ENCODE results near the gene CSGALNACT2.

DNA sequence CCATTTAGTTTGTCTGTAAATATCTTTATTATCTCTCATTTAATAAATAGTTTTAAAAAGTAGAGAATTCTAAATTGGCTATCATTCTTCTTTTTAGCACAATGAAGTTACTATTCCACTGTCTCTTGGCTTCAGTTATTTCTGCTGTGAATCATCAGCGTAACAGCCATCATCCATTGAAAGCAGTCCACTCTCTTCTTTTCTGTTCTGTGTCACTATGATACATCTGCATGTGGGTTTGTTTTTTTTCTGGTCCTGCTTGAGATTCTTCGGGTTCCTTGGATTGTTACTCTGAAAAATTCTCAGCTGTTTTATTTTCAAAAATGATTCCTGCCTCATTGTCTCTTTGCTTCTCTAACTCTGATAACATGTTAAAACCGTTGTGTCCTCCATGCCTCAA lies 52.5 kb downstream of the CSGALNACT2 start:
- TF ChIP-seq, protein P1, sequence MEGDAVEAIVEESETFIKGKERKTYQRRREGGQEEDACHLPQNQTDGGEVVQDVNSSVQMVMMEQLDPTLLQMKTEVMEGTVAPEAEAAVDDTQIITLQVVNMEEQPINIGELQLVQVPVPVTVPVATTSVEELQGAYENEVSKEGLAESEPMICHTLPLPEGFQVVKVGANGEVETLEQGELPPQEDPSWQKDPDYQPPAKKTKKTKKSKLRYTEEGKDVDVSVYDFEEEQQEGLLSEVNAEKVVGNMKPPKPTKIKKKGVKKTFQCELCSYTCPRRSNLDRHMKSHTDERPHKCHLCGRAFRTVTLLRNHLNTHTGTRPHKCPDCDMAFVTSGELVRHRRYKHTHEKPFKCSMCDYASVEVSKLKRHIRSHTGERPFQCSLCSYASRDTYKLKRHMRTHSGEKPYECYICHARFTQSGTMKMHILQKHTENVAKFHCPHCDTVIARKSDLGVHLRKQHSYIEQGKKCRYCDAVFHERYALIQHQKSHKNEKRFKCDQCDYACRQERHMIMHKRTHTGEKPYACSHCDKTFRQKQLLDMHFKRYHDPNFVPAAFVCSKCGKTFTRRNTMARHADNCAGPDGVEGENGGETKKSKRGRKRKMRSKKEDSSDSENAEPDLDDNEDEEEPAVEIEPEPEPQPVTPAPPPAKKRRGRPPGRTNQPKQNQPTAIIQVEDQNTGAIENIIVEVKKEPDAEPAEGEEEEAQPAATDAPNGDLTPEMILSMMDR (IDR thresholded peaks at IDR 0.05) = no peak
- TF ChIP-seq POLR2A (IDR thresholded peaks at IDR 0.05) = no peak

Data from adrenal gland (tissue), 5 donors.